AG09319 (cell line): ENCODE data around the gene CACNA1C.
"Not testable (repeated sequence)": the region's sequence is repeated elsewhere in the genome, so short reads cannot be mapped to it uniquely, and the experiment has no call there.

Source experiments
- DNase-seq: peaks from one replicate; pipeline ENCODE4 v3.0.0-alpha.2; 2010; ENCODE audit warnings: low read depth; ENCODE audit errors: extremely low read depth
- TF ChIP-seq, protein P1 (sequence below): IDR thresholded peaks from 2 replicates; pipeline ENCODE4 v1.5.1; 2011; ENCODE audit warnings: low read depth, mild to moderate bottlenecking, inconsistent platforms, low read length, moderate library complexity

The CACNA1C gene

DNA sequence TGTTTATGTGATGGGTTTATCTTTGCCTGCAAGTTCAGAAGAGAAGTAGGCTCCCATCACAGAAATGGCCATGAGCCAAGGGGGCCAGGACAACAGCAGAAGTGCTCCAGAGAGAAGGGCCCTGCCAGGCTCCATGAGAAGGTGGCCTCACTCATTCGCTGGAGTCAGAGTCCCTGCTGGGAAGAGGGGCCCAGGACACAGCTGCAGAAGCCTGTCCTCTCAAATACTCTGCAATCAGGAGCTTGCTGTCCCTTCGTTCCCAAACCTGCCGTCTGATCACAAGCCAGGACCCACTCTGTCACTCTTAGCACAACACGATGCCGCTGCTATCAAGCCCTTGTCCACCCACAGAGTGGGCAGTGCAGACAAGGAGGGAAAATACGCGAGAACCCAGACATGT is 435.8 kb downstream of the CACNA1C start:
- TF ChIP-seq, protein P1, sequence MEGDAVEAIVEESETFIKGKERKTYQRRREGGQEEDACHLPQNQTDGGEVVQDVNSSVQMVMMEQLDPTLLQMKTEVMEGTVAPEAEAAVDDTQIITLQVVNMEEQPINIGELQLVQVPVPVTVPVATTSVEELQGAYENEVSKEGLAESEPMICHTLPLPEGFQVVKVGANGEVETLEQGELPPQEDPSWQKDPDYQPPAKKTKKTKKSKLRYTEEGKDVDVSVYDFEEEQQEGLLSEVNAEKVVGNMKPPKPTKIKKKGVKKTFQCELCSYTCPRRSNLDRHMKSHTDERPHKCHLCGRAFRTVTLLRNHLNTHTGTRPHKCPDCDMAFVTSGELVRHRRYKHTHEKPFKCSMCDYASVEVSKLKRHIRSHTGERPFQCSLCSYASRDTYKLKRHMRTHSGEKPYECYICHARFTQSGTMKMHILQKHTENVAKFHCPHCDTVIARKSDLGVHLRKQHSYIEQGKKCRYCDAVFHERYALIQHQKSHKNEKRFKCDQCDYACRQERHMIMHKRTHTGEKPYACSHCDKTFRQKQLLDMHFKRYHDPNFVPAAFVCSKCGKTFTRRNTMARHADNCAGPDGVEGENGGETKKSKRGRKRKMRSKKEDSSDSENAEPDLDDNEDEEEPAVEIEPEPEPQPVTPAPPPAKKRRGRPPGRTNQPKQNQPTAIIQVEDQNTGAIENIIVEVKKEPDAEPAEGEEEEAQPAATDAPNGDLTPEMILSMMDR, result no peak
- no peak for DNase-seq

DNA sequence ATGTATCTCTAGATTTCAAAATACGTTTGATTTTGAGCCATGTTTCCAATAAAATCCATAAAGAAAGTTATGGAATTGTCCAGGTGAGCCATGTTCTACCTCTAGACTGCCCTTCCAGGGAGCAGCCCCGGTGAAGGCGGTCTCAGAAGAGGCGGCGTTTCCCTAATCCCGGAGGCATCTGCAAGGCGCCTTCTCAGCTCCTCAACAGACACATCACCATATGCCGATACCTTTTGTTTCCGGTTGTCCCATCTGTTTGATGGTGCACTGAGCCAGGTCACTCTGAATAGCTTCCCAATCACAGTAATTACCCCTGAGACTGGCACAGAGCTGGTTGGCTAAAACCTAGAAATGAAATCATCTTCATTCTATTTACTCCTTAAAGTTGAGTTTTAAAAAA is 436.5 kb downstream of the CACNA1C start:
- TF ChIP-seq, protein P1, result no peak
- no peak for DNase-seq

DNA sequence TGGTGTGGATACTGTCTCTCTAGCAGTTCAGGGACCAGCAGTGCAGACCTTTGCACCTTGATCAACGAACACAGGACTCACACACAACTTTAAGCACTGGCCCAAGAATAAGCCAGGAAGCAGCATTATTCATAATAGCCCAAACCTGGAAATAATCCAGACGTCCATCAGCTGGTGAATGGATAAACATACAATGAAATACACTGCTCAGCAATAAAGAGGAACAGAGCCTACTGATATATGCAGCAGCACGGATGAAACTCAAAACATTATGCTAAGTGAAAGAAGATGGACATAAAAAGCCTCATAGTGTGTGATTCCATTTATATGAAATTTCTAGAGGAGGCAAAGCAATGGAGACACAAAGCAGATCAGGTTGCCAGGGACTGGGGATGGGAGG is 438.0 kb downstream of the CACNA1C start:
- no peak for DNase-seq
- TF ChIP-seq, protein P1, result no peak

DNA sequence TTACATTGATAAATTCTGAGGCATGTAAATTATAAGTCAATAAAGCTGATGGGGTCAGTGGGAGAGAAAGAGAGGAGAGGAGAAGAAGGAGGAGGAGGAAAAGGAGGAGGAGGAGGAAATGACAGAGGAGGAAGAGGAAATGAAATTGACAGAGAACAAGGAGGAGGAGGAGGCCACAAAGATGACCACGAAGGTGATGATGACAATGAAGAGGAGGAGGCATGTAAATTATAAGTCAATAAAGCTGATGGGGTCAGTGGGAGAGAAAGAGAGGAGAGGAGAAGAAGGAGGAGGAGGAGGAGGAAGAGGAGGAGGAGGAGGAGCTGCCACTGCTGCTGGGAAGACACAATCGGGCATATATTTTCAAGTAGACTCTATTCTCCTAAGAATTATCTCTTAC is 438.6 kb downstream of the CACNA1C start:
- DNase-seq, result not testable (repeated sequence)

DNA sequence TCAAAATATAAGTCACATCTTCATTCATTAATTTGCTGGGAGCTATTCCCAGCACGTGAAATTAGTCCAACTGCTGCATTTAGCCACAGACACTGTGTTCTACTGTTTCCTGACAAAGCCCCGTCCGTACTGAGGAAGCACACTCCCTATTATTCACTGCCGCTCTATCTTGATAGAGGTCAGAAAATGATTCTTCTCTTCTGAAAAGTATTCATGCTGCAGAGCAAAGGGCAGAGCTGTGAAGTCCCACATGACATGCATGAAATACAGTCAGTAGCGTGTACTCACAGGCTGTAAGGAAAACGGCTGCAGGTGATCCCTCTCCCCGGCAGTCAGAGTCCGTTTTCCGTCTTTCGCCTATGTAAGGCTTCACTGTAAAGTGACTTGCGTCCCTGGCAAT is 439.4 kb downstream of the CACNA1C start:
- DNase-seq, result no peak
- TF ChIP-seq, protein P1, result no peak

DNA sequence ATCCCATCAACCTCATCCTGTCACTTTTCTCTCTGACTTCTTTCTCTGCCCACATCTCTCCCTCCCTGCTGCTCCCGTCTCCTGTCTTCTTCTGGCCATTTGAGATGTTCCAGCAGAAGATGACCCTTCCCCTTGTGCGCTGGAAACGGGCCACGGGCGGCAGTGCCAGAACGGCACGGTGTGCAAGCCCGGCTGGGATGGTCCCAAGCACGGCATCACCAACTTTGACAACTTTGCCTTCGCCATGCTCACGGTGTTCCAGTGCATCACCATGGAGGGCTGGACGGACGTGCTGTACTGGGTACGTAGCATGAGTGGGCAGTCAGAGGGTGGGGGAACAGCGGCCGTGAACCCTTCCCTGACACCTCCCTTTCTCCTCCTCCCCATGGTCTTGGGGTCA is 440.3 kb downstream of the CACNA1C start:
- no peak for DNase-seq
- TF ChIP-seq, protein P1, result no peak

DNA sequence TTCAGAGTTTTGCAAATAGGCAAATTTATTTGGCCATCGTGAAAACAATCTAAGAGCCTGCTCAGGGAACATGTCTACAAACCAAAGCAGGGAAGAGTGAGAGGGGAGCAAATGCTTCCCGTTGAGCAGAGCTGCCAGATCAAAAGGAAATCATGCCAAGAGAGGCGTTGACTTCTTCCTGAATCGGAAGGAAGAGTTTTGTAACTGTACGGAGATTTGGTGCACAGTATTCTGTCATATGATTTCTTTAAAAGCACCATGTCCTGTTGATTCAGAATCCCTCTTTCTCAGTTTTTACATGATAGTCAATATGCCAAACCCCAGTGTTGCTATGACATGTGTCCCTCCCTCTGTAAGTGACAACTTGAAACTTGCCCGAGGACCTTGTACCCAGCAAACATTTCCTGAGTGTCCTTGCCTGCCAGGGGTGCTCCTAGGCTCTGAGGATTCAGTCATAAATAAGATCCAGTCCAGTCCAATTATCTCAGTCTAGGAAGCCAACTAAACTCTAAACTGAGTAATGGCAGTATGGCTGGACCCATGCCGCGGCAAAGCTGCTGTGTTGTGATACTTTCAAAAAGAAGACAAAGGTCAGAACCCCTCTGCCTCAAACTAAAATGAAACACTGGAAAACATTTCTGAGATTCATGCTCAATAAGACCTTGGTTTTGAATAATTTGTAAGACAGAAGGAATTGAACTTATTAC is 441.9 kb downstream of the CACNA1C start:
- no peak for DNase-seq
- TF ChIP-seq, protein P1, result no peak
